ENCODE measurements around the gene PRMT7.

PRMT7 gene

GRCh38 chr16:68283346-68283745, 27.5 kb upstream of the PRMT7 start:
- DNase-seq (ENCODE audit: extremely low spot score): no peak
- CTCF ChIA-PET: interaction anchor here (0.7 to 15.4 kb wide), 10 partner anchors 11 to 212 kb away, joined by 3 to 268 read pairs (median 8); partner anchors contain the start of gene SLC7A6
- POLR2A ChIA-PET: interaction anchor here (1.0 to 1.2 kb wide), 2 partner anchors 18 to 19 kb away, joined by 3 to 4 read pairs; partner anchors contain the start of gene SLC7A6
- TF ChIP-seq CTCF (IDR thresholded peaks at IDR 0.05; ENCODE audit: control extremely low read depth, extremely low read depth, low read depth, missing control alignments): no peak

- ChIA-PET CTCF (interaction anchor here (0.7 to 15.4 kb wide), 11 partner anchors 9 to 46 kb away, joined by 3 to 268 read pairs (median 8); partner anchors contain the start of gene SLC7A6), POLR2A (interaction anchor here (0.6 to 1.3 kb wide), 6 partner anchors 12 to 536 kb away, joined by 3 to 6 read pairs (median 4); partner anchors contain the start of genes PRMT7, SLC7A6 and SLC7A6OS)
- no peak for TF ChIP-seq CTCF (IDR thresholded peaks at IDR 0.05; ENCODE audit: control extremely low read depth, extremely low read depth, low read depth, missing control alignments)
- peak; percentile 56 for DNase-seq (ENCODE audit: extremely low spot score)
These were observed 26.8 kb upstream of the PRMT7 start for GRCh38 chr16:68283801-68284598.

- TF ChIP-seq CTCF (IDR thresholded peaks at IDR 0.05; ENCODE audit: control extremely low read depth, extremely low read depth, low read depth, missing control alignments): no peak
- DNase-seq (ENCODE audit: extremely low spot score): peak; percentile 74
- ChIA-PET CTCF (interaction anchor here (0.8 to 15.4 kb wide), 11 partner anchors 9 to 48 kb away, joined by 3 to 268 read pairs (median 8); partner anchors contain the start of gene SLC7A6), POLR2A (interaction anchor here (0.6 to 1.3 kb wide), 3 partner anchors 13 to 537 kb away, joined by 4 to 6 read pairs (median 4); partner anchors contain the start of genes PRMT7 and SLC7A6OS)
These were observed 26.0 kb upstream of the PRMT7 start for GRCh38 chr16:68284847-68285246.

- no peak for DNase-seq (ENCODE audit: extremely low spot score)
- no peak for TF ChIP-seq CTCF (IDR thresholded peaks at IDR 0.05; ENCODE audit: control extremely low read depth, extremely low read depth, low read depth, missing control alignments)
- POLR2A ChIA-PET: no interaction called here
- CTCF ChIA-PET: interaction anchor here (1.3 to 15.4 kb wide), 10 partner anchors 10 to 47 kb away, joined by 3 to 268 read pairs (median 7); partner anchors contain the start of gene SLC7A6
These were observed 25.1 kb upstream of the PRMT7 start for GRCh38 chr16:68285683-68286082.

GRCh38 chr16:68286153-68287074, 24.4 kb upstream of the PRMT7 start:
- POLR2A ChIA-PET: no interaction called here
- CTCF ChIA-PET: interaction anchor here (1.3 to 15.4 kb wide), 8 partner anchors 9 to 46 kb away, joined by 3 to 268 read pairs (median 14); partner anchors contain the start of gene SLC7A6
- TF ChIP-seq CTCF (IDR thresholded peaks at IDR 0.05; ENCODE audit: control extremely low read depth, extremely low read depth, low read depth, missing control alignments): no peak
- DNase-seq (ENCODE audit: extremely low spot score): no peak

All from GM10248 (cell line).